Right lobe of liver (tissue), 4 donors: ENCODE measurements around the gene ZFAND3.

ENCODE experiments used
- CTCF ChIP-seq, 4 donors: fragments of 200-600 bp in 3 of 4; fragments of 450-650 bp in 1 of 4; IDR thresholded peaks; one replicate each; pipeline versions ENCODE4 v1.5.1 to v1.8.0; 2016 to 2022; ENCODE audit warnings: antibody characterized with exemption in 4 of 4, mild to moderate bottlenecking in 2 of 4
- POLR2A ChIP-seq: fragments of 450-650 bp; IDR thresholded peaks from one replicate; pipeline ENCODE4 v1.6.1; 2017; ENCODE audit warnings: antibody characterized with exemption, mild to moderate bottlenecking
- donor health status: DM: no; HTN: no; CAD: no.
- donor health status: DM: no; HTN: no; CAD: no.
- donor health status: DM: no; HTN: yes; CAD: no.

- TF ChIP-seq POLR2A: no peak
- TF ChIP-seq CTCF (IDR thresholded peaks at IDR 0.05): no peak
Measured at GRCh38 chr6:38172739-38173410, 353.3 kb downstream of the ZFAND3 start.
